ENCODE measurements around the gene PARD6A.

Gene PARD6A

GRCh38 chr16:67707790-67708189 lies 47.0 kb downstream of the PARD6A start:
- Mint-ChIP-seq H3K27me3 (no peaks in the 10 kb centered on the region), H3K9me3 (no peaks in the 10 kb centered on the region), H3K27ac (no peak overlapping the region), H3K4me1 (peaks cover 8 to 9% of the 10 kb centered on the region in 2 donors), H3K36me3 (peaks cover 5 to 15% of the 10 kb centered on the region in 2 donors), H3K4me3 (no peak overlapping the region)
- no peak for ATAC-seq (replicated peaks)
- no peak for DNase-seq

- no peak for ATAC-seq (replicated peaks)
- no peak for DNase-seq
- no peak overlapping the region for H3K27ac Mint-ChIP-seq
- H3K4me1 Mint-ChIP-seq: peaks cover 8 to 9% of the 10 kb centered on the region in 2 donors
- H3K9me3 Mint-ChIP-seq: no peaks in the 10 kb centered on the region
- no peak overlapping the region for H3K4me3 Mint-ChIP-seq
- no peaks in the 10 kb centered on the region for H3K27me3 Mint-ChIP-seq
- H3K36me3 Mint-ChIP-seq: peaks cover 5 to 15% of the 10 kb centered on the region in 2 donors
Observed at GRCh38 chr16:67708368-67708771, 47.6 kb downstream of the PARD6A start.

DNA sequence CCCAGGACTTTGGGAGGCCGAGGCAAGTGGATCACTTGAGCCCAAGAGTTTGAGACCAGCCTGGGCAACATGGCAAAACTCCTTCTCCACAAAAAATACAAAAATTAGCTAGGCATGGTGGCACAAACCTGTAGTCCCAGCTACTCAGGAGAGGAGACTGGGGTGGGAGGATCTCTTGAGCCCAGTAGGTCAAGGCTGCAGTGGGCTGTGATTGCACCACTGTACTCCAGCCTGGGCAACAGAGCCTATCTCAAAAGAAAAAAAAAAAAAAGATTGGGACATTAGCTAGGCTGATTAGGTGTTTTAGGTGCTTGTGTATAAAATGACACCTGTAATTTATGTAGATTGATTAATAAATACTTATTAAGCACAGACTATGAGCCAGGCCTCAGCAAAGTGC lies 48.3 kb downstream of the PARD6A start:
- no peak for DNase-seq
- ATAC-seq (replicated peaks): no peak
- Mint-ChIP-seq H3K4me1 (peaks cover 8 to 9% of the 10 kb centered on the region in 2 donors), H3K9me3 (no peaks in the 10 kb centered on the region), H3K4me3 (no peak overlapping the region), H3K36me3 (peaks cover 2 to 15% of the 10 kb centered on the region in 2 donors), H3K27me3 (no peaks in the 10 kb centered on the region), H3K27ac (no peak overlapping the region)

DNA sequence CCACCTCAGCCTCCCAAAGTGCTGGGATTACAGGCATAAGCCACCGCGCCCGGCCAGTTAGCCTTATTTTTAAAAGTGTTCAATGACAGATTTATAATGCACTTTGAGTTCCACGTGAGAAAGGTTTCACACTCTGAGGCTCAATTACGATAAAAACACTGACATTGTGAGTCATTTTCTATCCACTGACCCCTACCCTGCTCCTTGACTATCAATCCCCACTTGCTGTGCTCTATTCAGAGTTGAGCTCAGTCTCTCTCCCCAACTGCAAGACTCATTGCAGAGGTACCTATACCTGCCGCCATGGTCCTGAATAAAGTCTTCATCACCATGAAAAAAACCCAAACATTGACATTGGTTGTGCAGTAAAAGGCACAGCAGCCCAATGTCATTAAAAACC lies 49.8 kb downstream of the PARD6A start:
- Mint-ChIP-seq H3K9me3 (no peaks in the 10 kb centered on the region), H3K27ac (no peak overlapping the region), H3K4me3 (no peak overlapping the region), H3K27me3 (no peaks in the 10 kb centered on the region), H3K4me1 (peaks cover 9% of the 10 kb centered on the region in 2 donors), H3K36me3 (peaks cover 2 to 10% of the 10 kb centered on the region in 2 donors)
- no peak for ATAC-seq (replicated peaks)
- DNase-seq: no peak
